ENCODE results near the gene PGA5.

PGA5 gene

DNA sequence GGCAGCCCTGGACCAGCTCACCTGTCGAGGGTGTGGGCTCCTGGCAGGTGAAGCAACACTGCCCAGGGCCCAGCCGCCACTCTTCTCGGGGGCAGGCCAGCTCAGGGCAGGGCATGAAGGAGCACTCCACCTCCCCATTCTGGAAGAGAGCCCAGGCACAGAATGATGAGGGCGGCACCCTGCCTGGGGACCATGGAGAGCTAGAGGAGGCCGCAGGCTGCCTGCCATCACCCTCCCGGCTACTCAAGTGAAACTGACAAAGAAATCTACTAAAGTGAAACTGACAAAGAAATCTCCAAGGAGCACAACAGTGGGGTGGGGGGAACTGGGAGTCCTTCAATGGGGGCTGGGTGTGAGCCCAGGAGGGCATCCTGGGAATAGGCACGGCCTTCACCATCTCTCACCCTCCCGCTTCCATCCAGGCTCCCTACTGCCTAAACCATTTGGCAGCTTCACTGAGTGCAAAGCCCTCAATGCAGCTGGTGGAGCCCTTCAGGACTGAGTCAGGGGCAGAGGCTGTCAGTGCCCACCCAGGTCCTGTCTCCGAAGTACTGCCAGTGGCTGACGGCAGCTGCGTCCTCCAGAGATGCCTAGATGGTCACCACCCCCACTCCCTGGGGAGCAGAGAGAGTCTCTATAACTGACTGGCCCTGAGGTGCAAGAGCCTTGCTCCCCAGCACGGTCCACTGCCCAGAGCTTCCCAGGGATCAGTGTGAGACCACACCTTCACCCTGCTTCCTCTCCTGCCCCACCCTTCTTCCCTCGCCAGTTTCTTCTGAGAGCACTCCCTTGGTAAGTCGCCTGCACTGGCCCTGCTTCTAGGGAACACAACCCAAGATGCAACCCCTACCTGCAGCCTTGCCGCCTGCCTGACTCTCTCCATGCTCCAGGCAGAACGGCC lies 32.5 kb downstream of the PGA5 start:
- DNase-seq (ENCODE audit: low read depth in 1 of 2, low spot score in 1 of 2) = no peak
- TF ChIP-seq JUND (IDR thresholded peaks at IDR 0.05; ENCODE audit: low read depth) = no peak
- in situ Hi-C loops (cut with HindIII; ENCODE audit: low pct_unique_long_range_greater_than_20kb, low sequenced_read_pairs) = no loop called here

DNA sequence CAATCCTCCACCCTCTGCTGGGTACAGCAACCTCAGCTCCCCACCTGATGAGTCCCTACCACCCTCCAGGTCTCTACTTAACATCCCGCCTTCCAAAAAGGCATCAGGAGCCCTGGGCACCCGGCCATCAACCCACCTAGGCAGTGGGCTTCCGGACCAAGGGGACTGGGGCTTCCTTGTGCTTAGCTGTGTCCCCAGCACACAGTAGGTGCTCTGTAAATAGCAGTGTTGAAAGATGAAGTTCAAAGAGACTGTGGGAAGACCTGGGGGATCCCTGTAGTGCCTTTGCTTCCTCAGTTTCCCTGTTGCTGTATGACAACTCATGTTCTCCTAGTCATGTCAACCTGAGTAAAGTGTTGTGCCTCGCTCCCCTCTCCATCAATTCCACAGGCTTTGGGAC lies 33.1 kb downstream of the PGA5 start:
- no peak for TF ChIP-seq JUND (IDR thresholded peaks at IDR 0.05; ENCODE audit: low read depth)
- in situ Hi-C loops (cut with HindIII; ENCODE audit: low pct_unique_long_range_greater_than_20kb, low sequenced_read_pairs) = no loop called here
- DNase-seq (ENCODE audit: low read depth in 1 of 2, low spot score in 1 of 2) = no peak

DNA sequence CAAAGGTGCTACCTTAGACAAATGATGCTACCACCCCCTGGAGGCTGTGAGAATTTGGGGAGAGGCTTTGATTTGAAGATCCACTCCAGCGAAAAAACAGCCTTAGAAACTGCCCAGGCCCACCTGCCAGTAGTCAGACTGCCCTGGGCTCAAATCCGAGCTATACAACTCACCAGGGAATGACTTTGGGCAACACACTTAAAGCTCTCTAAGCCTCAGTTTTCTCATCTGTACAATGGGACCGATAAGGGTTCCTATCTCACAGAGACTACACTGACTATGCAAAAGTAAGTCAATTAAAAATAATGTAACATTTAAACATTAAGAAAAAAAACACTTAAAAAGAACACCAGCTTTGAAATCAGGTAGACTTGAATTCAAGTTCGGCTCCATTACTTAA lies 34.2 kb downstream of the PGA5 start:
- no peak for DNase-seq (ENCODE audit: low read depth in 1 of 2, low spot score in 1 of 2)
- in situ Hi-C loops (cut with HindIII; ENCODE audit: low pct_unique_long_range_greater_than_20kb, low sequenced_read_pairs) = no loop called here
- no peak for TF ChIP-seq JUND (IDR thresholded peaks at IDR 0.05; ENCODE audit: low read depth)

DNA sequence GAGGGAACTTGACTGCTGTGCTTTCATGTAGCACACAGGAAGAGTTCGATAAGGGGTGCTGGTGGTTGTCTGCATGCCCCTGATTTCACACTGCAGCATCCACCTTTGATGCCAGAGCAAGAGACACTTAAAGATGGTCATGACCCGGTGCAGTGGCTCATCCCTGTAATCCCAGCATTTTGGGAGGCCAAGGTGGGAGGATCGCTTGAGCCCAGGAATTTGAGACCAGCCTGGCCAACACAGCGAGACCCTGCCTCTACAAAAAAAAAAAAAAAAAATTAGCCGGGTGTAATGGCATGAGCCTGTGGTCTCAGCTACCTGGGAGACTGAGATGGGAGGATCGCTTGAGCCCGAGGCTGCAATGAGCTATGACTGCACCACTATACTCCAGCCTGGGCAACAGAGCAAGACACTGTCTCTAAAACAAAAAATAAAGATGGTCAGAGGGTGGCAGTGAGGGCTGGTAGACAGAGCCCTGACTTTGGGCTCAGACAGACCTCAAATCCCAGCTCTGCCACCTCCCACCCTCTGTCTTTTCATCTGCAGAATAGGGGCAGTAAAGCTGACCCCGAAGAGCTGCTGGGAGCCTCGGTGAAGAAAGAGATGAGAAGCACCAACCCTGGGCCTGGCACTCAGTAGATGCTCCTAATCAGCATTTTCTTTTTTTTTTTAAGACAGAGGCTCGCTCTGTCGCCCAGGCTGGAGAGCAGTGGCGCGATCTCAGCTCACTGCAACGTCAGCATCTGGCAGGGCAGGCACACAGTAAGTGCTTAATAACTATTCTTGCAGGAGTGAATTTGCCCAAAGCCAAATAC lies 36.4 kb downstream of the PGA5 start:
- in situ Hi-C loops (cut with HindIII; ENCODE audit: low pct_unique_long_range_greater_than_20kb, low sequenced_read_pairs) = no loop called here
- DNase-seq (ENCODE audit: low read depth in 1 of 2, low spot score in 1 of 2) = no peak
- TF ChIP-seq JUND (IDR thresholded peaks at IDR 0.05; ENCODE audit: low read depth) = no peak

DNA sequence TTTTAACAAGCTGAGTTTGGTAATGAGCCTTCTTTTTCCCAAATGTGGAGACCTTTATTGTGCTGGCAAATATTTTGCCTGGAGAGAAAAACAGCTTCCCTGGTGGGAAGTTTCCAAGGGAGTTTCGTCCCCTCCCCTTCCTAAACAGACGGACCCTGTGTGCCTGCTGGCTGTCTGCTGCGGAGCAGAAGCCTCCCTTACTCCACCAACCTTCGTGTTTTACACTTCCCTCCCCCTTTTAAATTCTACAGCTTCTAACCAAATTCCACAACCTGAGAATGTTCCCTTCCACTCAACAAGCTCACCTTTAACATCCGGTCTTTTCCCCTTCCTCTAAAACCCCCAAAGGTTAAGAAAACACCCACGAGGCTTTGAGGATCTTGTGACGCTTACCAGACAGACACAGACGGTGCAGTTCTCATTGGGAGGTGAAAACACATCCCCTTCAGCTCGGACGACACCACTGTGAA lies 37.1 kb downstream of the PGA5 start:
- in situ Hi-C loops (cut with HindIII; ENCODE audit: low pct_unique_long_range_greater_than_20kb, low sequenced_read_pairs) = no loop called here
- DNase-seq (ENCODE audit: low read depth in 1 of 2, low spot score in 1 of 2) = no peak
- no peak for TF ChIP-seq JUND (IDR thresholded peaks at IDR 0.05; ENCODE audit: low read depth)

DNA sequence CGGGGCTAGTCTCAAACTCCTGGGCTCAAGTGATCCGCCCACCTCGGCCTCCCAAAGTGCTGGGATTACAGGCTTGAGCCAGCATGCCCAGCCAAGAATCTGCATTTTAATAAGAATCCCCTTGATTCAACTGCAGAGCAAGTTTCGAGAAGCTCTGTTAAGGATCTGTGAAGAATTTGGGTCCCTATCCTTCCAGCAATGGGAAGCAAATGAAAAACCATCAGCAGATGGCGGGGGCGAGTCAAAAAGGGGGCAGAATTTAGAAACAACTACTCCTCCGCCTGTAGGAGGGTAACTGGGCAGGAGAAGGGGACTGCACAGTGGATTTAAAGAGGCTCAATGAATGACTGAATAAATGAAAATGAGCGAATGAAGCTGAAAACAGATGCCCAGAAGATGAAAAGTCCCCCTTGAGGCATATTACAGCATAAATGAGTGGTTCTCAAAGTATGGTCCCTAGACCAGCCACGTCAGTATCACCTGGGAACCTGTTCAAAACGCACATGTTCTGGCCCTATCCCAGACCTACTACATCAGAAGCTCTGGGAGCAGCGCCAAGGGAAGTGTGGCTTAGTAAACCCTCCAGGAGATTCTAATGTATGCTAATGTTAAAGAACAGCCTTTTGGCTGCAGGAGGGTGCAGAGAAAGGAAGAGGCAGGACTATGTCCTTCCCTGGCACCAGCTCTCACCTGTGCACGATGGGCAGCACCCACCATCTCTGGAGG lies 39.1 kb downstream of the PGA5 start:
- TF ChIP-seq JUND (IDR thresholded peaks at IDR 0.05; ENCODE audit: low read depth) = no peak
- DNase-seq (ENCODE audit: low read depth in 1 of 2, low spot score in 1 of 2) = no peak
- in situ Hi-C loops (cut with HindIII; ENCODE audit: low pct_unique_long_range_greater_than_20kb, low sequenced_read_pairs) = no loop called here

DNA sequence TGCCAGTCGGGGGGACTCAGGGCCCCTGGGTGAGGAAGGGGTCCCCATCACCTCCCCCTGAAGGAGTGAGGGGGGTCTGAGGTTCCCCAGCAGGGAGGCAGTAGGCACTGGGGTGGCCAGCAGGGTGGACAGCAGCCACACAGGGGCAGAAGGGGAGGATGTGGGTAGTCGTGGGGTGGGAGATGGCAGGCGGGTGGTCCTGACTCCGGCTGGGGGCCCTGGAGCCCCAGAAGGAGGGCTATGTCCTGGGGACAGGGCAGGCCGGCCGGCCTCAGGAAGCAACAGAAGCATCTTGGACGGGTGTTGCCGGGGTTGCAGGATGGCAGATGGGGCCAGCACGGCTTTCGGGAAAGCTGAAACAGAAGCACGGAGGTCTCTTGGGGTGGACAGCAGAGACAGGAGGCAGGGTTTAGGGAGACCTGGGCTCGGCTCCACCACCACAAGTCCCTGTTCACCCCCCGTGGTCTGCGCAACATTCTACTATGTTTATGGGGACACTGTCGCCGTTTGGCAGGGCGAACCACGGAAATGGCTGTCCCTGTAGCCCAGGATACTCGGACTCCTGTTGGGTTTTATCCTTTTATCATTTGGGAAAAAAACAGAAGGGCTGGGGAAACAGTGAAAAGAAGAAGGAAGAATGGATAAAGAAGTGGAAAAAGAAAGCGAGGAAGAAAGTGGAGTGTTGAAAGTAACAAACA lies 40.1 kb downstream of the PGA5 start:
- no peak for TF ChIP-seq JUND (IDR thresholded peaks at IDR 0.05; ENCODE audit: low read depth)
- in situ Hi-C loops (cut with HindIII; ENCODE audit: low pct_unique_long_range_greater_than_20kb, low sequenced_read_pairs) = no loop called here

DNA sequence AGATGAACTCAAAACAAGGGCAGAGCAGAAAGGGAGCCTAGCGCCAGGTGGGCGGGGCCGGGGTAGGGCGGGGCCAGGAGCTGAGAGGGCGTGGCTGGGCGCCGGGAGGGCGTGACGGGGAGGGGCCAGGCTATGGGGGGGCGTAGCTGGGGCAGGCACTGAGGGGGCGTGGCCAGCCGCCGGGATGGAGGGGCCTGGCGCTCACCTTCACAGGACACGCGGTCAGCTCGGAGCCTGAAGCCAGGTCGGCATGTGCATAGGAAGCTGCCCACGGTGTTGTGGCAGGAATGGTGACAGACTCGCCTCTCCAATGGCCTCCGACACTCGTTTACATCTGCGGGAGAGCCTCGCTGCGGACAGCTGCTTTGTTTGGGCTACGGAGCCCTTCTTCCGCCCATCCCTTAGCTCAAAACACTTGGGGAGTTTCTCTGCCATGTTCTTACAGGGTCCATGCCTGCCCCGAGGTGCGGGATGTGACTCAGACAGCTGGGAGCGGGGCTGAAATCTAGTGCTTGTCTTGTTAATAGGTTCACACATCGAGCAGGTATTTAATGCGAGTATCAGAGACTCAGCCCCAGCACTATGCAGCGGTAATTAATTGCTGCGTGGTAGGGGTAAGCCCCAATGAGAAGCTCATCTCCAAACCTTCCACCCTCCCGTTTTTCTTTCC lies 40.7 kb downstream of the PGA5 start:
- no peak for TF ChIP-seq JUND (IDR thresholded peaks at IDR 0.05; ENCODE audit: low read depth)
- peak; percentile 66 to 79 for DNase-seq (ENCODE audit: low read depth in 1 of 2, low spot score in 1 of 2)
- in situ Hi-C loops (cut with HindIII; ENCODE audit: low pct_unique_long_range_greater_than_20kb, low sequenced_read_pairs) = no loop called here

More for the DNA sequence above, 40.1 kb downstream of the PGA5 start:
- DNase-seq (ENCODE audit: low read depth in 1 of 2, low spot score in 1 of 2) = no peak

DNA sequence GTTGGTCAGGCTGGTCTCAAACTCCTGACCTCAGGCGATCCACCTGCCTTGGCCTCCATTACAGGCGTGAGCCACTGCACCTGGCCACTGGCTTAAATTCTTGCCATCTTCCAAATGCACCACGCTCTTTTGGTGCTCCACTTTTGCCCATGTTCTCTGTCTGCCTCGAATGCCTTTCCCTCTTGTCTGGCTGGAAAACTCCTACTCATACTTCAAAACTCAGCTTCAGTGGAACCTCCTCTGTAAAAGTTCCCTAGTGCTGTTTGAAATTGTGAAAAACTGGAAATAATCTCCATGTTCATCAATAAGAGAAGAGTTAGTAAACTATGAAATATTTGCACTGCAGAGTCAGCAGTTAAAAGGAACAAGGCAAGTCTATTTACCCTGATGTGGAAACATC lies 42.6 kb downstream of the PGA5 start:
- TF ChIP-seq JUND (IDR thresholded peaks at IDR 0.05; ENCODE audit: low read depth) = no peak
- in situ Hi-C loops (cut with HindIII; ENCODE audit: low pct_unique_long_range_greater_than_20kb, low sequenced_read_pairs) = no loop called here
- peak in 1 of 2 experiments; percentile 24 for DNase-seq (ENCODE audit: low read depth in 1 of 2, low spot score in 1 of 2)

DNA sequence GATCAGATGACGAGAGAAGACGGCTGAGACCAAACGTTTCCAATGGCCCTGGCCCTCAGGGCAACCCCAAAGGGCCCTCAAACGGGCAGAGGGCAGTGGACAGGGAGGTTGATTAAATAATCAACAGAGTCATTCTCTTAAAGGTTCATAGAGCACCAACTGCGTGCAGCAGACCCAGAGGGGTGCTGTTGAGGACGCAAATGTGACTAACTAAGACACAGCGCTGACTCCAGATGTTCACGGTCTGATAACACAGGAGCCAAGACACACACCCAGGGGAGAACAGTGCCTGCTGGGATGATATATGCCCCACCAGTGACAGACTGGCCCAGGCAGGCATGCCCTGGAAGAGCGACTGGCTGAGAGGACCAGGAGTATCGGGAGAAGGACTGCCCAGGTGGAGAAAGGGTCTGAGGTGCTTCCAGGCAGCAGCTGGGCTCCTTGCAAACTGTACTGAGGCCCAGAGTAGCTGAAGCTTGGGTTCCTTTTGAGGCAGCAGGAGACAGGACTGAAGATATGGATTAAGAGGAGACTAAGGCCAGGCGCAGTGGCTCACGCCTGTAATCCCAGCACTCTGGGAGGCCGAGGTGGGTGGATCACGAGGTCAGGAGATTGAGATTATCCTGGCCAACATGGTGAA lies 46.5 kb downstream of the PGA5 start:
- no peak for DNase-seq (ENCODE audit: low read depth in 1 of 2, low spot score in 1 of 2)
- in situ Hi-C loops (cut with HindIII; ENCODE audit: low pct_unique_long_range_greater_than_20kb, low sequenced_read_pairs) = no loop called here
- no peak for TF ChIP-seq JUND (IDR thresholded peaks at IDR 0.05; ENCODE audit: low read depth)

All from T47D (cell line).